ENCODE measurements around the gene ANKRD18A.

The ANKRD18A gene

GRCh38 chr9:38620483-38621433, at the start of gene ANKRD18A:
ANKRD18A (minus strand) TSS chr9:38620596; CDS start chr9:38620285, 311 bp downstream.
- DNase-seq (ENCODE audit: low spot score) = peak; percentile 75

- DNase-seq (ENCODE audit: low spot score) = no peak
Measured at GRCh38 chr9:38668791-38669466, 48.5 kb upstream of the ANKRD18A start.

GRCh38 chr9:38662763-38663593, 42.6 kb upstream of the ANKRD18A start:
- DNase-seq (ENCODE audit: low spot score) = no peak

GRCh38 chr9:38659538-38659937, 39.1 kb upstream of the ANKRD18A start:
- DNase-seq (ENCODE audit: low spot score) = no peak

GRCh38 chr9:38656896-38657295, 36.5 kb upstream of the ANKRD18A start:
- DNase-seq (ENCODE audit: low spot score) = no peak

- no peak for DNase-seq (ENCODE audit: low spot score)
Measured at GRCh38 chr9:38652486-38652885, 32.1 kb upstream of the ANKRD18A start.

- no peak for DNase-seq (ENCODE audit: low spot score)
Measured at GRCh38 chr9:38652044-38652443, 31.6 kb upstream of the ANKRD18A start.

- no peak for DNase-seq (ENCODE audit: low spot score)
Measured at GRCh38 chr9:38651400-38652042, 31.1 kb upstream of the ANKRD18A start.

GRCh38 chr9:38650564-38650963, 30.2 kb upstream of the ANKRD18A start:
- DNase-seq (ENCODE audit: low spot score) = no peak

- DNase-seq (ENCODE audit: low spot score) = no peak
Measured at GRCh38 chr9:38649731-38650363, 29.5 kb upstream of the ANKRD18A start.

- DNase-seq (ENCODE audit: low spot score) = no peak
Measured at GRCh38 chr9:38644601-38645000, 24.2 kb upstream of the ANKRD18A start.

- no peak for DNase-seq (ENCODE audit: low spot score)
Measured at GRCh38 chr9:38643815-38644173, 23.4 kb upstream of the ANKRD18A start.

- no peak for DNase-seq (ENCODE audit: low spot score)
Measured at GRCh38 chr9:38642951-38643814, 22.8 kb upstream of the ANKRD18A start.

GRCh38 chr9:38641985-38642864, 21.8 kb upstream of the ANKRD18A start:
- DNase-seq (ENCODE audit: low spot score) = no peak

GRCh38 chr9:38641142-38641541, 20.7 kb upstream of the ANKRD18A start:
- no peak for DNase-seq (ENCODE audit: low spot score)

- DNase-seq (ENCODE audit: low spot score) = no peak
Measured at GRCh38 chr9:38639577-38639940, 19.2 kb upstream of the ANKRD18A start.

GRCh38 chr9:38638881-38639576, 18.6 kb upstream of the ANKRD18A start:
- DNase-seq (ENCODE audit: low spot score) = no peak

GRCh38 chr9:38634315-38634714, 13.9 kb upstream of the ANKRD18A start:
- no peak for DNase-seq (ENCODE audit: low spot score)

- DNase-seq (ENCODE audit: low spot score) = no peak
Measured at GRCh38 chr9:38629511-38629910, 9.1 kb upstream of the ANKRD18A start.

Measured in activated CD4-positive, alpha-beta T cell treated with anti-CD3 and anti-CD28 coated beads, Interleukin-2, Interleukin-4, amounts not matched to agents 100 ng/mL and 50 ng/mL, durations not matched to agents 16 hours and 8 hours (primary cell).